ACC112 (cell line): Measurements from ENCODE around the gene DIAPH1.

Source experiments
- H2AFZ ChIP-seq: fragments of 200-600 bp; sonication (generic); one replicate; pipeline ENCODE4 v1.6.0; 2017; ENCODE audit warnings: antibody characterized with exemption, low read length; ENCODE audit not compliant: unreplicated experiment
- H3K27ac ChIP-seq: fragments of 200-600 bp; sonication (generic); 2 replicates; pipeline ENCODE4 v1.5.1; 2014; ENCODE audit warnings: low read depth, mild to moderate bottlenecking, antibody characterized with exemption, low read length, moderate library complexity
- H3K27me3 ChIP-seq: fragments of 200-600 bp; sonication (generic); 2 replicates; pipeline ENCODE4 v1.6.1; 2014; ENCODE audit warnings: mild to moderate bottlenecking, antibody characterized with exemption, low read length, moderate library complexity, mixed read lengths; ENCODE audit not compliant: insufficient read depth
- H3K36me3 ChIP-seq: fragments of 200-600 bp; sonication (generic); 2 replicates; pipeline ENCODE4 v1.6.1; 2016; ENCODE audit warnings: mild to moderate bottlenecking, antibody characterized with exemption, low read length, moderate library complexity, mixed read lengths; ENCODE audit not compliant: insufficient read depth
- H3K4me1 ChIP-seq: fragments of 200-600 bp; sonication (generic); one replicate; pipeline ENCODE4 v1.6.1; 2016; ENCODE audit warnings: low read length, mixed read lengths; ENCODE audit not compliant: insufficient read depth, unreplicated experiment, control insufficient read depth
- H3K4me3 ChIP-seq: fragments of 200-600 bp; sonication (generic); 2 replicates; pipeline ENCODE4 v1.5.1; 2014; ENCODE audit warnings: mild to moderate bottlenecking, low read depth, low read length
- H3K79me2 ChIP-seq: fragments of 200-600 bp; sonication (generic); one replicate; pipeline ENCODE4 v1.6.0; 2016; ENCODE audit warnings: low read length; ENCODE audit not compliant: control insufficient read depth, unreplicated experiment, insufficient read depth

Gene DIAPH1

DNA sequence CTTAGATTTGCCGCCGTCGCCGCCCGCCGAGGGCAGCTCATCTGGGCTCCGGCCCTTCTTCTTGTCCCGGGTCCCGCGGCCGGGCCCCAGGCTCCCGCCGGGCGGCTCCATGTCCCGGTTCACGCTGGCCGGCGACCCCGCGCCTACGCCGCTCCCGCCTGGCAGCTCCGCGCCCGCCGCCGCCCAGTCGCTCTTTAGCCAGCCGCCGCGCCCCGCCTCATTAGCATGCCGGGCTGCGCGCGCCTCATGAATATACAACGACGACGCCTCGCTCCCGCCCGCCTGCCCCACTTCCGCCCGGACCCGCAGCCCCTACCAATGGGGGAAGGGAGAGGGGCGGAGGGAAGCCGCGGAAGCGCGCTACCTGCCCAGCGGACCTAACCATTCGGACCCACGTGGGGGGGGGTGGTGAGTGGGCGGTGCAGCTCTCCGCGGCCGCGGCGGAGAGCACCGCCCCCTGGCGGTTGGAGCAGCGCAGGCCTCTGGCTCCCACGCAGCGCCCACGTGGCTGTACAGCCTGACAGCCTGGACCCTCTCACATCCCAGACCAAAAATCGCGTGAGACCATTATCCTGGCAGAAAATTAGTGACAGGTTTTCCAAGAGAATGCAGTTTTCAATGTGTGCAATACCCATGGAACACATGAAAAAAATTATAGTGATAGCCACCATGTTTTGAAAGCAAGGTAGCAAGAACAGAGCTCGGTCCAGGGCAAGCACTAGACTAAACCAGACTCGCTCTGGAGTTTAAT is at the start of gene DIAPH1:
Gene DIAPH1, minus strand, starts transcription at position 197 of the 751 bp plus-strand sequence. Its CDS starts 86 bp downstream, at position 111.
- Histone ChIP-seq H2AFZ (peak within 1 kb of the TSS; percentile 92), H3K27me3 (no peaks in the 10 kb centered on the region), H3K36me3 (peaks cover 20% of the 10 kb centered on the region), H3K4me1 (peaks cover 18% of the 10 kb centered on the region), H3K27ac (peak within 1 kb of the TSS; percentile 57), H3K4me3 (peak within 1 kb of the TSS; percentile 89), H3K79me2 (peaks cover 39% of the 10 kb centered on the region)

- H3K27me3 ChIP-seq, result no peaks in the 10 kb centered on the region
- H3K4me1 ChIP-seq, result no peaks in the 10 kb centered on the region
- H3K36me3 ChIP-seq, result no peaks in the 10 kb centered on the region
- no peak overlapping the region for H3K27ac ChIP-seq
- H3K4me3 ChIP-seq, result no peak overlapping the region
- H2AFZ ChIP-seq, result no peak overlapping the region
- no peaks in the 10 kb centered on the region for H3K79me2 ChIP-seq
Measured at GRCh38 chr5:141665995-141666940, 47.5 kb upstream of the DIAPH1 start.

DNA sequence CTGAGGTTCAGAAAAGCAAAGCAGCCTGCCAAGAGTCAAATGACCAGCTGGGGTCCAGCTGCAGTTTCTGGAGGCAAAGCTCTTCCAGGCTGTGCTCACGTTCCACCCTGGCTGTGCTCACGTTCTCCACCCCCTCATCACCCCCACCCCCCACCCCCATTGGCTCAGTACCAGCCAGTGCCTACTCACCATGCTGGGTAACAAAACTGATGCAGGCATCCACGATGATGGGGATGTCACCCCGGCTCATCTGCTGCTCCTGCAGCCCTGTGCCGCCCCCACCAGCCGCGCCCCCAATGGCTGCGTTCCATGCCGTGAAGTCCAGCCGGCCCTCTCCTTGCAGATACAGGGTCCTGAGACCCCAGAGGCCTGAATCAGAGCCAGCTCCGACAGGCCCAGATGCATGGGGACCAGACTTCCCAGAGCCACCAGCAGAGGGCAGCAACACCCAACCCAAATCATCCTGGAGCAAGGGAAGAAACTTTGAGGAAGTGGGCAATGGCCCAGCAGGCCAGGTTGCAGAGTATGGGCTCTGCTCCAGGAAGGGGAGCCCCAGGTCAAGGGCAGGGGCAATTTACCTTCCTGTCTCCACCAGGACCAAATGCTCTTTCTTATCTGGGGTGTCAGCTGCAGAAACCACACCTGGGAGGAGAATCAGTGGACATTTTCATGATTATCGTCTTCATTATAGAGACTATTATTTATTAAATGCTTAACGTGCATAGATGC is 46.1 kb upstream of the DIAPH1 start:
- Histone ChIP-seq H3K36me3 (no peaks in the 10 kb centered on the region), H3K4me1 (no peaks in the 10 kb centered on the region), H3K27me3 (no peaks in the 10 kb centered on the region), H3K27ac (no peak overlapping the region), H2AFZ (no peak overlapping the region), H3K4me3 (no peak overlapping the region), H3K79me2 (no peaks in the 10 kb centered on the region)

DNA sequence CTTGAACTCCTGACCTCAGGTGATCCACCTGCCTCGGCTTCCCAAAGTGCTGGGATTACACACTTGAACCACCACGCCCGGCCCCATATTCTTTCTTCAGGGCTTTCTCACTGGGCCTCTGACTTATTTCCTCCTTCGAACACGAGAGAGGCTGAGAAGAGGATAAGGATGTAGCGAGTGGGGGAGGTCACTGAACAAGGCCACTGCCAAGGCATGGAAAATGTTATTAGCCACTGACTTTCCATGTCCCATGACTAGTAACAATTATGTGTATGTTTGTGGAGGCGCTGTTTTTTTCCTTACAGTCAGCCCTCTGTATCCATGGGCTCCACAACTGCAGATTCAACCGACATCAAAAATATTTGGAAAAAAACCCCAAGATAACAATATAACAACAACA is 44.7 kb upstream of the DIAPH1 start:
- no peak overlapping the region for H2AFZ ChIP-seq
- no peak overlapping the region for H3K27ac ChIP-seq
- H3K27me3 ChIP-seq, result no peaks in the 10 kb centered on the region
- H3K4me1 ChIP-seq, result peaks cover 3% of the 10 kb centered on the region
- no peaks in the 10 kb centered on the region for H3K79me2 ChIP-seq
- H3K4me3 ChIP-seq, result no peak overlapping the region
- H3K36me3 ChIP-seq, result peaks cover 5% of the 10 kb centered on the region; the same call in 1 of the 2 replicates

GRCh38 chr5:141662028-141662427 is 43.2 kb upstream of the DIAPH1 start:
- H3K27me3 ChIP-seq, result no peaks in the 10 kb centered on the region
- H3K4me1 ChIP-seq, result peaks cover 17% of the 10 kb centered on the region
- peaks cover 13% of the 10 kb centered on the region for H3K36me3 ChIP-seq
- no peak overlapping the region for H3K4me3 ChIP-seq
- H3K79me2 ChIP-seq, result no peaks in the 10 kb centered on the region
- no peak overlapping the region for H3K27ac ChIP-seq
- no peak overlapping the region for H2AFZ ChIP-seq

DNA sequence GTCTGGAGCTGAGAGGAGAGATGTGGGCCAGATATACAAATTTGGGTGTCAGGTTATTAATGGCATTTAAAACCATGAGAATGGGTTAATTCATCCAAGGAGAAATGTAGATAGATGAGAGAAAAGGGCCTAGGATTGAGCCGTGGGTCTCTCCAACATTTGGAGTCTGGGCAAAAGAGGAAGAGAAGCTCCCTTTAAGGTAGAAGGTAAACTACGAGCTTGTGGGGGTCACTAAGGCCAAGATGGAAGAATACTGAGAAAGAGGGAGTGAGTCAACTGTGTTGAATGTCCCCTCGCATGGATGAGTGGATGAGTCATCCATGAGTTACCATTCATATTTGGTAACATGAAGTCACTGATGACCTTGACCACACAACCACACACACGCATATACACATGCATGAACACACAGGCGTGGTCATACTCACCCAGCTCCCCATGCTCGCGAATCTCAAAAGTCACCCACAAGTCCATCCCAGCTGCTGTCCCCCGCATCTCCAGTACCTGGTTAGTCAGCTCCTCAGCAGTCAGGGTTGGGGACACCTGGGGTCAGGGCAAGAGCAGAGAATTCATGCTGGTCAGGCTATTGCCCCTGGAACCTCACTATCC is 39.2 kb upstream of the DIAPH1 start:
- H2AFZ ChIP-seq, result no peak overlapping the region
- peaks cover 21% of the 10 kb centered on the region for H3K36me3 ChIP-seq

GRCh38 chr5:141657404-141657803 is 38.6 kb upstream of the DIAPH1 start:
- Histone ChIP-seq H3K79me2 (no peaks in the 10 kb centered on the region), H3K27me3 (no peaks in the 10 kb centered on the region), H3K36me3 (peaks cover 21% of the 10 kb centered on the region), H2AFZ (no peak overlapping the region), H3K4me1 (peaks cover 24% of the 10 kb centered on the region), H3K4me3 (peak overlapping the region; percentile 20; the same call in 1 of the 2 replicates), H3K27ac (peak overlapping the region; percentile 82)

More for the DNA sequence above, 39.2 kb upstream of the DIAPH1 start:
- Histone ChIP-seq H3K4me1 (peaks cover 24% of the 10 kb centered on the region), H3K27me3 (no peaks in the 10 kb centered on the region), H3K79me2 (no peaks in the 10 kb centered on the region), H3K4me3 (peak overlapping the region; percentile 20; the same call in 1 of the 2 replicates), H3K27ac (peak overlapping the region; percentile 82)

DNA sequence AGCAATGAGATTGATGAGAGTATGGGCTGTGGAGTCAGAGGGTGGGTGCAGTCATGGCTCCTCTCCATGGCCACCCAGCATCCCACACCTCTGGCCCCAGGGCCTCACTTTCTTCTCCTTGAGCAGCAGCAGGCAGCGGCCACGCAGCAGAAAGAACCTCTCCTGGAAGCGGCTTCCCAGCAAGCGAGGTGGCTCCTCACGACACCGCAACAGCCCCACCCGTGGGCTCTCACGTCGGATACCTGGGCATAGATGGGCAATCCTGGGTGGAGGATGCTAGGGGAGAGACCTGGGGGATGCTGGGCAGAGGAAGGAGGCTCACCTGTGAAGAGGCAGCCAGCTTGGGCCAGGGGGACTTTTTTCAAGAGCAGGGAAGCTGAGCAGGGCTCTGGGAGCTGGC is 37.6 kb upstream of the DIAPH1 start:
- Histone ChIP-seq H3K79me2 (no peaks in the 10 kb centered on the region), H2AFZ (no peak overlapping the region), H3K27ac (no peak overlapping the region), H3K36me3 (peaks cover 21% of the 10 kb centered on the region), H3K4me1 (peaks cover 28% of the 10 kb centered on the region), H3K27me3 (no peaks in the 10 kb centered on the region), H3K4me3 (no peak overlapping the region)

DNA sequence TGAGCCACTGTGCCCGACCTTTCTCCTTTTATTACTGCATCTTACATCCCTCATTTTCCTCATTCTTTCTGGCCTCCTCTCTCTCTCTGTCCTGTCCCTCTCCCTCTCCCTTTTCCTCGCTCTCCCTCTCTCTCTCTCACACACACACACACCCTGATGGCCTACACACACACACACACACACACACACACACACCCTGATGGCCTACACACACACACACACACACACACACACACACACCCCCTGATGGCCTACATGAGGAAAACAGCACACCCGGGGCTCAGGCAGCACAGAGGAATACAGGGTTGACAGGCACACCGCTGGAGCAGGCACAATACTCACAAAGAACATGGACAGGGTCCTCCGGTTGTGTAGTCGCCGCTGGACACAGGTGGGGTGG is 36.2 kb upstream of the DIAPH1 start:
- no peak overlapping the region for H3K4me3 ChIP-seq
- H3K27ac ChIP-seq, result no peak overlapping the region
- peaks cover 35% of the 10 kb centered on the region for H3K4me1 ChIP-seq
- no peak overlapping the region for H2AFZ ChIP-seq
- H3K79me2 ChIP-seq, result no peaks in the 10 kb centered on the region
- peaks cover 21% of the 10 kb centered on the region for H3K36me3 ChIP-seq
- no peaks in the 10 kb centered on the region for H3K27me3 ChIP-seq

DNA sequence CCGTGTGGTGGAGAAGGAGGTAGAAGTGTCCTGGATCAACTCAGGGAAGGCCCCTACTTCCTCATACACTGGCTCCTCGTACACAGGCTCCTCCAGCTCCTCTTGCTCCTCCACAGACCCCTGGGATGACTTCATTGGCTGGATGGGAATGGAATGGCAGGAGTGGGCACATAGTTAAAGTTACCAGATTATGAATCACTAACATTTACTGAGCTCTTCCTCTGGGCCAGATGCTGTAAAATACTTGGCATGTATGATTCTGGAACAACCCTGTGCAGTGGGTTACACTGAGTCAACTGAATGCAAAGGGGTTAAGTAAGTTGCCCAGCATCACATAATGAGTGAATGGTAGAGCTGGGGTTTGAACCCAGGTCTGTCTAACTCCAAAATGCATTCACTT is 35.5 kb upstream of the DIAPH1 start:
- Histone ChIP-seq H3K4me1 (peaks cover 35% of the 10 kb centered on the region), H2AFZ (no peak overlapping the region), H3K27me3 (no peaks in the 10 kb centered on the region), H3K36me3 (peaks cover 20% of the 10 kb centered on the region), H3K27ac (peak overlapping the region; percentile 34), H3K4me3 (no peak overlapping the region), H3K79me2 (no peaks in the 10 kb centered on the region)
